Mesenchymal stem cell (in vitro differentiated cells and primary cell): ENCODE measurements around the gene PPEF1.

Experiments
- DNase-seq: peaks from one replicate; pipeline ENCODE4 v3.0.0-alpha.2; 2013
- H2AFZ ChIP-seq: one replicate; pipeline ENCODE4 v1.6.1; 2013; ENCODE audit warnings: low read depth, mild to moderate bottlenecking, control low read depth, inconsistent platforms, low read length, moderate library complexity
- H2AK5ac ChIP-seq: 2 replicates; pipeline ENCODE4 v1.6.1; 2013; ENCODE audit warnings: low read length, moderate library complexity, mild to moderate bottlenecking, inconsistent platforms; ENCODE audit not compliant: severe bottlenecking
- H2BK120ac ChIP-seq: one replicate; pipeline ENCODE4 v1.6.1; 2013; ENCODE audit warnings: low read depth, mild to moderate bottlenecking, inconsistent platforms, low read length, moderate library complexity
- H2BK12ac ChIP-seq, 2 experiments: one replicate each; pipeline ENCODE4 v1.6.1; 2013; ENCODE audit warnings: inconsistent platforms in 2 of 2, low read length in 2 of 2, mild to moderate bottlenecking in 2 of 2, moderate library complexity in 2 of 2, control low read depth in 1 of 2
- H2BK15ac ChIP-seq: one replicate; pipeline ENCODE4 v1.6.1; 2013; ENCODE audit warnings: mild to moderate bottlenecking, low read depth, inconsistent platforms; ENCODE audit not compliant: poor library complexity, severe bottlenecking
- H2BK5ac ChIP-seq: 2 replicates; pipeline ENCODE4 v1.6.1; 2013; ENCODE audit warnings: low read depth, mild to moderate bottlenecking, low read length, control low read depth, inconsistent platforms; ENCODE audit not compliant: poor library complexity, severe bottlenecking
- H3K14ac ChIP-seq, 2 experiments: one replicate each; pipeline ENCODE4 v1.6.1; 2013; ENCODE audit warnings: inconsistent platforms in 2 of 2, low read length in 2 of 2, control low read depth in 1 of 2, mild to moderate bottlenecking in 1 of 2, moderate library complexity in 1 of 2
- H3K18ac ChIP-seq, 2 experiments: one replicate each; pipeline ENCODE4 v1.6.1; 2013; ENCODE audit warnings: inconsistent platforms in 2 of 2, low read length in 2 of 2, control low read depth in 1 of 2, low read depth in 1 of 2, mild to moderate bottlenecking in 1 of 2
- H3K23ac ChIP-seq, 2 experiments: one replicate each; pipeline ENCODE4 v1.6.1; 2013; ENCODE audit warnings: inconsistent platforms in 2 of 2, low read length in 2 of 2, mild to moderate bottlenecking in 2 of 2, moderate library complexity in 2 of 2, control low read depth in 1 of 2
- H3K27ac ChIP-seq: 2 replicates; pipeline ENCODE4 v1.5.1; 2013; ENCODE audit warnings: mild to moderate bottlenecking, moderate library complexity, low read length, control low read depth, inconsistent platforms; ENCODE audit not compliant: poor library complexity, severe bottlenecking
- H3K27me3 ChIP-seq, 2 experiments: 2 replicates each; pipeline versions ENCODE4 v1.6.1 to v1.7.0; 2013; ENCODE audit warnings: low read length in 2 of 2, mild to moderate bottlenecking in 2 of 2, moderate library complexity in 2 of 2, control low read depth in 1 of 2, inconsistent platforms in 1 of 2; ENCODE audit not compliant: control insufficient read depth in 1 of 2, insufficient read depth in 1 of 2
- H3K36me3 ChIP-seq, 2 experiments: 2 replicates each; pipeline versions ENCODE4 v1.6.1 to v1.7.0; 2013; ENCODE audit warnings: low read length in 2 of 2, control low read depth in 1 of 2, inconsistent platforms in 1 of 2, low read depth in 1 of 2, mild to moderate bottlenecking in 1 of 2; ENCODE audit not compliant: insufficient read depth in 2 of 2, control insufficient read depth in 1 of 2
- H3K4ac ChIP-seq, 2 experiments: one replicate each; pipeline ENCODE4 v1.6.1; 2013; ENCODE audit warnings: inconsistent platforms in 2 of 2, low read length in 2 of 2, mild to moderate bottlenecking in 2 of 2, moderate library complexity in 2 of 2, control low read depth in 1 of 2, low read depth in 1 of 2
- H3K4me1 ChIP-seq: 2 replicates; pipeline ENCODE4 v1.6.1; 2013; ENCODE audit warnings: low read depth, low read length, control low read depth; ENCODE audit not compliant: control insufficient read depth, insufficient read depth
- H3K4me2 ChIP-seq: 2 replicates; pipeline ENCODE4 v1.6.1; 2013; ENCODE audit warnings: low read length, mild to moderate bottlenecking, inconsistent platforms; ENCODE audit not compliant: poor library complexity, severe bottlenecking
- H3K4me3 ChIP-seq, 2 experiments: 2 replicates each; pipeline versions ENCODE4 v1.5.1 to v1.7.0; 2013; ENCODE audit warnings: low read length in 2 of 2, mild to moderate bottlenecking in 2 of 2, control low read depth in 1 of 2, low read depth in 1 of 2; ENCODE audit not compliant: insufficient read depth in 1 of 2
- H3K79me1 ChIP-seq: replicated peaks from 2 replicates; pipeline ENCODE4 v1.6.1; 2013; ENCODE audit warnings: mild to moderate bottlenecking, control low read depth, low read length, inconsistent platforms; ENCODE audit not compliant: poor library complexity, severe bottlenecking
- H3K9ac ChIP-seq: 2 replicates; pipeline ENCODE4 v1.7.0; 2013; ENCODE audit warnings: mild to moderate bottlenecking, low read length, moderate library complexity
- H3K9me3 ChIP-seq: 2 replicates; pipeline ENCODE4 v1.7.0; 2013; ENCODE audit warnings: mild to moderate bottlenecking, low read length; ENCODE audit not compliant: control insufficient read depth
- H4K8ac ChIP-seq: one replicate; pipeline ENCODE4 v1.6.1; 2013; ENCODE audit warnings: inconsistent platforms, mild to moderate bottlenecking, low read length, moderate library complexity
- H4K91ac ChIP-seq: one replicate; pipeline ENCODE4 v1.6.1; 2013; ENCODE audit warnings: mild to moderate bottlenecking, low read length, inconsistent platforms
- WGBS: methylation state at CpG from one replicate; pipeline ENCODE4 v1.1.7; 2013; ENCODE audit warnings: mixed read lengths; 5-methylcytosine and 5-hydroxymethylcytosine counted together

PPEF1 gene

GRCh38 chrX:18682979-18683387 is 24.5 kb upstream of the PPEF1 start:
- Histone ChIP-seq H4K91ac (no peak overlapping the region), H2BK120ac (no peak overlapping the region), H3K27ac (no peak overlapping the region), H3K36me3 (no peaks in the 10 kb centered on the region), H2BK15ac (no peak overlapping the region), H2AK5ac (no peak overlapping the region), H3K4me3 (no peak overlapping the region), H2BK12ac (no peak overlapping the region), H3K4me2 (no peak overlapping the region), H3K9ac (no peak overlapping the region), H2BK5ac (no peak overlapping the region), H3K23ac (no peak overlapping the region), H3K27me3 (peaks cover 0 to 8% of the 10 kb centered on the region in 2 experiments), H3K18ac (no peak overlapping the region), H4K8ac (no peak overlapping the region), H2AFZ (no peak overlapping the region), H3K14ac (no peak overlapping the region), H3K4ac (no peak overlapping the region), H3K4me1 (no peaks in the 10 kb centered on the region), H3K9me3 (no peaks in the 10 kb centered on the region), H3K79me1 (no peaks in the 10 kb centered on the region)
- WGBS = 87% methylated on average over 7 of the region's 9 CpGs
- no peak for DNase-seq

DNA sequence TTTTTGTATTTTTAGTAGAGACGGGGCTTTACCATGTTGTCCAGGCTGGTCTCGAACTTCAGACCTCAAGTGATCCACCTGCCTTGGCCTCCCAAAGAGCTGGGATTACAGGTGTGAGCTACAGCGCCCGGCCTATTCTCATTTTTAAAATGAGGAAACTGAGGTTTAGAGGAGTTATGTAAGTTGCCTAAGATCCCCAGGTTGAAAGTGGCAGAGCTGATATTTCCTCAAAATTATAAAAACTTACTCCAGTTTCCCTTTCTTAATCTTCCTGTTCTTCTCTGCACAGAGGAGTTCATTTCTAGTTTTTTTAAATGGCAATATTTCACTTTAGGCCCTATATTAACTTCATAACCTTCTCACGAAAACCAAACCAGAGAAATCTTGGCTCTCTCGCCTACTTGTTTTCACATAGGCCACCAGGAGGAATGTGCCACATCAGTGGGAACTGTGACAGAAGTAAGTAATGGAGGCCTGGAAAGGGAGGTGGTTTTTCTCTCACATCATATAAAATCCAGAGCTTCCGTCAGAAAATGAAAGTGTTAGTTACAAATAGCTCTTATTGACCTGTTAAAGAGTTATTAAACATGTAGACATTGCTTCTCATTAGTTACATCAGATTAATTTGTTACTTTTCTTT is 19.5 kb upstream of the PPEF1 start:
- H3K4me2 ChIP-seq = no peak overlapping the region
- H3K27me3 ChIP-seq = peaks cover 0 to 20% of the 10 kb centered on the region in 2 experiments
- no peaks in the 10 kb centered on the region for H3K36me3 ChIP-seq
- no peak overlapping the region for H3K14ac ChIP-seq
- H2BK15ac ChIP-seq = no peak overlapping the region
- H3K18ac ChIP-seq = no peak overlapping the region
- no peak overlapping the region for H3K4me3 ChIP-seq
- H2BK12ac ChIP-seq = no peak overlapping the region
- no peak overlapping the region for H4K91ac ChIP-seq
- H4K8ac ChIP-seq = no peak overlapping the region
- 100% methylated on average over 1 of the region's 7 CpGs for WGBS
- no peak overlapping the region for H3K9ac ChIP-seq
- H3K9me3 ChIP-seq = no peaks in the 10 kb centered on the region
- no peak overlapping the region for H2BK5ac ChIP-seq
- H3K79me1 ChIP-seq = no peaks in the 10 kb centered on the region
- H2BK120ac ChIP-seq = no peak overlapping the region
- H3K4me1 ChIP-seq = no peaks in the 10 kb centered on the region
- H2AFZ ChIP-seq = no peak overlapping the region
- no peak overlapping the region for H3K27ac ChIP-seq
- H2AK5ac ChIP-seq = no peak overlapping the region
- no peak overlapping the region for H3K4ac ChIP-seq
- DNase-seq = no peak
- no peak overlapping the region for H3K23ac ChIP-seq

DNA sequence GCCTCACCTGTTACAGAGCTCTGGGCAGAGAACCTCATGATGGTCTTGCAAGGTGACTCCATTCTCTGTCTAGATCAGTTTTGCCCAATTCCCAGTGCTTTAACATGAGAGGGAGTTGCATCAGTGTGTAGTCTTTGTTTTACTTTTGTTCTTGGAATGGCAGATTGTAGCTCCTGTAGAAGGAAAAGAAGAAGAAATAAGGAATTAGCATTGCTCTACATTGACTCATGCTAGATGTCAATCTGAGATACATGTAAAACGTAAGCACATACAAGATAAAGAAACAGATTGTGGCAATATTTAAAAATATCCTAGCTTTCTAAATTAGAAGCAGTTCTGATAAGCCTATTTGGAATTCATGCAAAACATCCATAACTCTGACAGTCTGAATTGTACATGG is 16.0 kb upstream of the PPEF1 start:
- H3K4me3 ChIP-seq = no peak overlapping the region
- no peak overlapping the region for H2BK5ac ChIP-seq
- H3K9me3 ChIP-seq = peaks cover 3% of the 10 kb centered on the region
- peaks cover 0 to 15% of the 10 kb centered on the region in 2 experiments for H3K27me3 ChIP-seq
- H3K18ac ChIP-seq = no peak overlapping the region
- H3K4me2 ChIP-seq = no peak overlapping the region
- H2AK5ac ChIP-seq = no peak overlapping the region
- H3K14ac ChIP-seq = no peak overlapping the region
- H2BK120ac ChIP-seq = no peak overlapping the region
- WGBS = no CpG with 5 or more reads among the region's 1 CpG
- no peak overlapping the region for H3K27ac ChIP-seq
- H4K91ac ChIP-seq = no peak overlapping the region
- DNase-seq = no peak
- H2AFZ ChIP-seq = no peak overlapping the region
- H2BK15ac ChIP-seq = no peak overlapping the region
- H3K23ac ChIP-seq = no peak overlapping the region
- no peaks in the 10 kb centered on the region for H3K4me1 ChIP-seq
- no peak overlapping the region for H3K4ac ChIP-seq
- no peaks in the 10 kb centered on the region for H3K79me1 ChIP-seq
- no peaks in the 10 kb centered on the region for H3K36me3 ChIP-seq
- no peak overlapping the region for H4K8ac ChIP-seq
- H3K9ac ChIP-seq = no peak overlapping the region
- no peak overlapping the region for H2BK12ac ChIP-seq

GRCh38 chrX:18692541-18692940 is 14.9 kb upstream of the PPEF1 start:
- Histone ChIP-seq H2BK5ac (no peak overlapping the region), H3K4me2 (no peak overlapping the region), H3K4ac (no peak overlapping the region), H2AK5ac (no peak overlapping the region), H3K36me3 (no peaks in the 10 kb centered on the region), H3K9ac (no peak overlapping the region), H3K27me3 (peaks cover 0 to 12% of the 10 kb centered on the region in 2 experiments), H4K91ac (no peak overlapping the region), H3K18ac (no peak overlapping the region), H3K4me1 (no peaks in the 10 kb centered on the region), H3K9me3 (peaks cover 3% of the 10 kb centered on the region), H3K4me3 (no peak overlapping the region), H3K79me1 (no peaks in the 10 kb centered on the region), H2BK12ac (no peak overlapping the region), H3K23ac (no peak overlapping the region), H2AFZ (no peak overlapping the region), H3K14ac (no peak overlapping the region), H3K27ac (no peak overlapping the region), H4K8ac (no peak overlapping the region), H2BK120ac (no peak overlapping the region), H2BK15ac (no peak overlapping the region)
- WGBS = 95% methylated on average over 4 of the region's 4 CpGs
- no peak for DNase-seq
